ENCODE results near the gene SEPTIN14. TPM values are rescaled to one million over a fixed set of nuclear protein-coding genes. Genes with fewer than 3 reads are reported as not detected.
"Not testable (repeated sequence)": the region's sequence is repeated elsewhere in the genome, so short reads cannot be mapped to it uniquely, and the experiment has no call there.

The SEPTIN14 gene
- total RNA-seq, 1 donor from 2014 or later, result not detected

DNA sequence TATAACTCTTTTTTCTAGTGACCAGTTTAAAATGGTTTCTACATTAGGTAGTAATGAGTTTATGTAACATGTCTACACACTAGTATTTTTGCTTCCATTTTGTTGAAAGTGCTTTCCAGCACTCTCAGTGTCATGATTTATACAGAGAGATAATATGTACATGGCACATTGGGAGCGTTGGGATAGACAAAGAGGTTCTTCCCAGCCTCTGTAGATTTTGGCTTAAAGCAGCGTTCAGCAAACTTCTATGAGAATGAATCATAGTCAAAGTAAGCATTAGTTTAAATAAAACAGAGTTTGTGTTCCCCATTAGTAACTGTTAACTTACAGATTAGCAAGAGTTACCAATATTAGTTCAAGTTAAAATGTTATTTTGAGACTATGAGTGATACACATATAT is 43.9 kb downstream of the SEPTIN14 start:
- no peaks in the 10 kb centered on the region for H3K79me2 ChIP-seq (ENCODE audit: insufficient read depth, low read length)
- H2AFZ ChIP-seq (ENCODE audit: low read depth, low read length), result no peak overlapping the region
- no peak overlapping the region for H3K27ac ChIP-seq (ENCODE audit: low read depth, low read length)
- H3K4me1 Mint-ChIP-seq (ENCODE audit: low read depth, unreplicated experiment), result no peaks in the 10 kb centered on the region
- H3K9me3 Mint-ChIP-seq (ENCODE audit: unreplicated experiment), result peaks cover 6% of the 10 kb centered on the region
- no peaks in the 10 kb centered on the region for H3K36me3 ChIP-seq (ENCODE audit: insufficient read depth, low read length)
- no peak overlapping the region for H3K9ac ChIP-seq (ENCODE audit: low read length)
- peaks cover 5% of the 10 kb centered on the region for H3K9me3 ChIP-seq (ENCODE audit: insufficient read depth, low read depth, low read length)
- no peak overlapping the region for H3K4me3 Mint-ChIP-seq (ENCODE audit: unreplicated experiment)
- H3K36me3 Mint-ChIP-seq (ENCODE audit: low read depth, unreplicated experiment), result no peaks in the 10 kb centered on the region
- FAIRE-seq (no peak), DNase-seq (ENCODE audit: low read depth) (no peak)
- no peak for TF ChIP-seq EZH2 (IDR thresholded peaks at IDR 0.05; ENCODE audit: insufficient read depth, low read length)
- TF ChIP-seq, protein P1, sequence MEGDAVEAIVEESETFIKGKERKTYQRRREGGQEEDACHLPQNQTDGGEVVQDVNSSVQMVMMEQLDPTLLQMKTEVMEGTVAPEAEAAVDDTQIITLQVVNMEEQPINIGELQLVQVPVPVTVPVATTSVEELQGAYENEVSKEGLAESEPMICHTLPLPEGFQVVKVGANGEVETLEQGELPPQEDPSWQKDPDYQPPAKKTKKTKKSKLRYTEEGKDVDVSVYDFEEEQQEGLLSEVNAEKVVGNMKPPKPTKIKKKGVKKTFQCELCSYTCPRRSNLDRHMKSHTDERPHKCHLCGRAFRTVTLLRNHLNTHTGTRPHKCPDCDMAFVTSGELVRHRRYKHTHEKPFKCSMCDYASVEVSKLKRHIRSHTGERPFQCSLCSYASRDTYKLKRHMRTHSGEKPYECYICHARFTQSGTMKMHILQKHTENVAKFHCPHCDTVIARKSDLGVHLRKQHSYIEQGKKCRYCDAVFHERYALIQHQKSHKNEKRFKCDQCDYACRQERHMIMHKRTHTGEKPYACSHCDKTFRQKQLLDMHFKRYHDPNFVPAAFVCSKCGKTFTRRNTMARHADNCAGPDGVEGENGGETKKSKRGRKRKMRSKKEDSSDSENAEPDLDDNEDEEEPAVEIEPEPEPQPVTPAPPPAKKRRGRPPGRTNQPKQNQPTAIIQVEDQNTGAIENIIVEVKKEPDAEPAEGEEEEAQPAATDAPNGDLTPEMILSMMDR (IDR thresholded peaks at IDR 0.05; ENCODE audit: insufficient read depth, low read depth, low read length), result no peak
- H3K27me3 ChIP-seq (ENCODE audit: insufficient read depth, low read length), result no peaks in the 10 kb centered on the region
- H3K27ac Mint-ChIP-seq (ENCODE audit: unreplicated experiment), result no peak overlapping the region
- H4K20me1 ChIP-seq (ENCODE audit: insufficient read depth, low read length), result no peaks in the 10 kb centered on the region
- H3K4me1 ChIP-seq (ENCODE audit: insufficient read depth, low read length), result no peaks in the 10 kb centered on the region
- no peak overlapping the region for H3K4me3 ChIP-seq (ENCODE audit: insufficient read depth, low read depth, low read length)
- H3K27me3 Mint-ChIP-seq (ENCODE audit: low read depth, unreplicated experiment), result no peaks in the 10 kb centered on the region
- no peak overlapping the region for H3K4me2 ChIP-seq (ENCODE audit: low read length)

DNA sequence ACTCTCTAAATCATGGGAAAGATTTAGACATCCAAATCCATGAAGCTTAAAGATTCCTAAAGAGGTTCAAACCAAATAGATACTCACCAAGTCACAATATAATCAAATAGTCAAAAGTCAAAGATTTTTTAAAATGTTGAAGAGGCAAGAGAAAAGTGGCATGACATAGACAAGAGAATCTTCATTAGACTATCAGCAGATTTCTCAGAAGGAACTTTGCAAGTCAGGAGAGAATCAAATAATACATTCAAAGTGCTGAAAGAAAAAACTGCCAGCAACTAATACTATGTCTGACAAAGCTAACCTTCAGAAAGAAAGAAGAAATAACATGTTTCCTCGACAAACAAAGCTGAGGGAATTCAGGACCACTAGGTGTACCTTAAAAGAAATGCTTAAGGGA is 65.3 kb downstream of the SEPTIN14 start:
- H3K36me3 ChIP-seq (ENCODE audit: insufficient read depth, low read length); H3K4me3 Mint-ChIP-seq (ENCODE audit: unreplicated experiment); H3K79me2 ChIP-seq (ENCODE audit: insufficient read depth, low read length); H3K27ac ChIP-seq (ENCODE audit: low read depth, low read length); H2AFZ ChIP-seq (ENCODE audit: low read depth, low read length); DNase-seq (ENCODE audit: low read depth); H4K20me1 ChIP-seq (ENCODE audit: insufficient read depth, low read length); FAIRE-seq; H3K4me2 ChIP-seq (ENCODE audit: low read length); H3K9me3 ChIP-seq (ENCODE audit: insufficient read depth, low read depth, low read length); H3K36me3 Mint-ChIP-seq (ENCODE audit: low read depth, unreplicated experiment); H3K4me1 ChIP-seq (ENCODE audit: insufficient read depth, low read length); H3K27me3 Mint-ChIP-seq (ENCODE audit: low read depth, unreplicated experiment); H3K4me3 ChIP-seq (ENCODE audit: insufficient read depth, low read depth, low read length); H3K9ac ChIP-seq (ENCODE audit: low read length); H3K27me3 ChIP-seq (ENCODE audit: insufficient read depth, low read length); H3K9me3 Mint-ChIP-seq (ENCODE audit: unreplicated experiment); H3K4me1 Mint-ChIP-seq (ENCODE audit: low read depth, unreplicated experiment); H3K27ac Mint-ChIP-seq (ENCODE audit: unreplicated experiment): not testable (repeated sequence)

DNA sequence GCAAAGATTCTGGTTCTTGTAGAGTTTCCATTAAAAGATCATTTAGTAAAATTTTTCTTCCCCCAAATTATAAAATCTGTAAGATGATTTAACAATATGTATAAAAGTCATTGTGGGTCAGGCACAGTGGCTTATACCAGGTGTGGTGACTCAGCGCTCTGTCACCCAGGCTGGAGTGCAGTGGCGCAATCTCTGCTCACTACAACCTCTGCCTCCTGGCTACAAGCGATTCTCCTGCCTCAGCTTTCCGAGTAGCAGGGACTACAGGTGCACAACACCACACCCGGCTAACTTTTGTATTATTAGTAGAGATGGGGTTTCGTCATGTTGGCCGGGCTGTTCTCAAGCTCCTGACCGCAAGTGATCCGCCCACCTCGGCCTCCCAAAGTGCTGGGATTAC is 68.0 kb downstream of the SEPTIN14 start:
- H4K20me1 ChIP-seq (ENCODE audit: insufficient read depth, low read length), result no peaks in the 10 kb centered on the region
- no peak overlapping the region for H3K4me2 ChIP-seq (ENCODE audit: low read length)
- Mint-ChIP-seq H3K27me3 (ENCODE audit: low read depth, unreplicated experiment) (no peaks in the 10 kb centered on the region), H3K27ac (ENCODE audit: unreplicated experiment) (no peak overlapping the region), H3K9me3 (ENCODE audit: unreplicated experiment) (peaks cover 9% of the 10 kb centered on the region), H3K4me3 (ENCODE audit: unreplicated experiment) (no peak overlapping the region), H3K4me1 (ENCODE audit: low read depth, unreplicated experiment) (no peaks in the 10 kb centered on the region), H3K36me3 (ENCODE audit: low read depth, unreplicated experiment) (no peaks in the 10 kb centered on the region)
- no peak overlapping the region for H3K4me3 ChIP-seq (ENCODE audit: insufficient read depth, low read depth, low read length)
- no peaks in the 10 kb centered on the region for H3K27me3 ChIP-seq (ENCODE audit: insufficient read depth, low read length)
- H3K4me1 ChIP-seq (ENCODE audit: insufficient read depth, low read length), result no peaks in the 10 kb centered on the region
- H3K27ac ChIP-seq (ENCODE audit: low read depth, low read length), result no peak overlapping the region
- peaks cover 5% of the 10 kb centered on the region for H3K9me3 ChIP-seq (ENCODE audit: insufficient read depth, low read depth, low read length)
- H3K9ac ChIP-seq (ENCODE audit: low read length), result no peak overlapping the region
- H3K36me3 ChIP-seq (ENCODE audit: insufficient read depth, low read length), result no peaks in the 10 kb centered on the region
- no peaks in the 10 kb centered on the region for H3K79me2 ChIP-seq (ENCODE audit: insufficient read depth, low read length)
- FAIRE-seq (no peak), DNase-seq (ENCODE audit: low read depth) (no peak)
- H2AFZ ChIP-seq (ENCODE audit: low read depth, low read length), result no peak overlapping the region
- TF ChIP-seq EZH2 (IDR thresholded peaks at IDR 0.05; ENCODE audit: insufficient read depth, low read length), result no peak

DNA sequence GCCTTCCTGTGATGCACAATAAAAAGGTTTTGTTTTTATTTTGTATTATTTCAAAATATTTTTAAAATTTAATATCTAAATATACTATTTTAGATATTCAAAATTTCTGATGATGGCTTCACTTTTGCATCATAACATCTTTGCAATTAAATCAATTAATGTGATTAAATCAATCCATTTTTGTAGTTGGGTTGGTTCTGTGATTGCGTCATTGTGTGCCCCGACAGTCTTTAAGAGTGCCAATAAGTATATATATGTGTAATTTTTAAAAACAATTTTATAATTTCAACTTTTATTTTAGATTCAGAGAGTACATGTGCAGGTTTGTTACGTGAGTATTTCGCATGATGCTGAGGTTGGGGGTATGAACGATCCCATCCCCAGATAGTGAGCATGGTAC is 70.5 kb downstream of the SEPTIN14 start:
- Histone ChIP-seq H3K4me2 (ENCODE audit: low read length) (no peak overlapping the region), H2AFZ (ENCODE audit: low read depth, low read length) (no peak overlapping the region), H3K36me3 (ENCODE audit: insufficient read depth, low read length) (no peaks in the 10 kb centered on the region), H4K20me1 (ENCODE audit: insufficient read depth, low read length) (no peaks in the 10 kb centered on the region), H3K79me2 (ENCODE audit: insufficient read depth, low read length) (no peaks in the 10 kb centered on the region), H3K27ac (ENCODE audit: low read depth, low read length) (no peak overlapping the region), H3K27me3 (ENCODE audit: insufficient read depth, low read length) (no peaks in the 10 kb centered on the region), H3K4me3 (ENCODE audit: insufficient read depth, low read depth, low read length) (no peak overlapping the region), H3K9ac (ENCODE audit: low read length) (no peak overlapping the region), H3K9me3 (ENCODE audit: insufficient read depth, low read depth, low read length) (no peaks in the 10 kb centered on the region), H3K4me1 (ENCODE audit: insufficient read depth, low read length) (no peaks in the 10 kb centered on the region)
- H3K27ac Mint-ChIP-seq (ENCODE audit: unreplicated experiment), result no peak overlapping the region
- no peaks in the 10 kb centered on the region for H3K27me3 Mint-ChIP-seq (ENCODE audit: low read depth, unreplicated experiment)
- TF ChIP-seq EZH2 (IDR thresholded peaks at IDR 0.05; ENCODE audit: insufficient read depth, low read length), result no peak
- TF ChIP-seq, protein P1 (IDR thresholded peaks at IDR 0.05; ENCODE audit: insufficient read depth, low read depth, low read length), result no peak
- no peak overlapping the region for H3K4me3 Mint-ChIP-seq (ENCODE audit: unreplicated experiment)
- no peaks in the 10 kb centered on the region for H3K36me3 Mint-ChIP-seq (ENCODE audit: low read depth, unreplicated experiment)
- FAIRE-seq (no peak), DNase-seq (ENCODE audit: low read depth) (no peak)
- H3K9me3 Mint-ChIP-seq (ENCODE audit: unreplicated experiment), result peaks cover 8% of the 10 kb centered on the region
- H3K4me1 Mint-ChIP-seq (ENCODE audit: low read depth, unreplicated experiment), result no peaks in the 10 kb centered on the region

All from astrocyte (in vitro differentiated cells and primary cell).